HepG2 (cell line): Measurements from ENCODE around the gene DCLRE1C.

Experiments used
- CBFB ChIP-seq: sonication (generic); formaldehyde crosslinking; IDR thresholded peaks from 2 replicates; pipeline ENCODE4 v1.4.0; 2020; ENCODE audit warnings: missing genetic modification reagents
- CREB1 ChIP-seq, 2 experiments: fragments of 450-650 bp in 1 of 2; IDR thresholded peaks; 2 replicates each; pipeline ENCODE4 v1.6.1; 2016 to 2017; ENCODE audit warnings: control low read depth in 1 of 2, mild to moderate bottlenecking in 1 of 2, missing compliant biosample characterization in 1 of 2, missing genetic modification characterization in 1 of 2
- NFRKB ChIP-seq: fragments of 450-650 bp; IDR thresholded peaks from 2 replicates; pipeline ENCODE4 v1.6.1; 2017
- RAD21 ChIP-seq: fragments of 450-650 bp; formaldehyde crosslinking; IDR thresholded peaks from 2 replicates; pipeline ENCODE4 v1.5.0; 2020; ENCODE audit warnings: mild to moderate bottlenecking
- SIN3A ChIP-seq: IDR thresholded peaks from 2 replicates; pipeline ENCODE4 v1.6.1; 2011; ENCODE audit warnings: low read depth, mild to moderate bottlenecking, control low read depth, low read length, borderline replicate concordance
- TEF ChIP-seq: sonication (generic); formaldehyde crosslinking; IDR thresholded peaks from 2 replicates; pipeline ENCODE4 v1.5.0; 2020; ENCODE audit warnings: missing genetic modification reagents
- ZNF281 ChIP-seq: sonication (generic); formaldehyde crosslinking; IDR thresholded peaks from 2 replicates; pipeline ENCODE4 v1.4.0; 2020; ENCODE audit warnings: missing genetic modification reagents, borderline replicate concordance
- ZNF543 ChIP-seq: sonication (generic); formaldehyde crosslinking; IDR thresholded peaks from 2 replicates; pipeline ENCODE4 v1.4.0; 2020; ENCODE audit warnings: mild to moderate bottlenecking, missing genetic modification reagents
- ZNF749 ChIP-seq: sonication (generic); formaldehyde crosslinking; IDR thresholded peaks from 2 replicates; pipeline ENCODE4 v1.8.0; 2022; ENCODE audit warnings: mild to moderate bottlenecking, missing genetic modification reagents, moderate library complexity, borderline replicate concordance
- TF ChIP-seq, protein P1 (sequence below): sonication (generic); formaldehyde crosslinking; IDR thresholded peaks from 2 replicates; pipeline ENCODE4 v1.8.1; 2023; ENCODE audit warnings: missing genetic modification reagents, mild to moderate bottlenecking, borderline replicate concordance
- TF ChIP-seq, protein P2 (sequence below): sonication (generic); formaldehyde crosslinking; IDR thresholded peaks from 2 replicates; pipeline ENCODE4 v1.4.0; 2020; ENCODE audit warnings: mild to moderate bottlenecking, missing genetic modification reagents
- TF ChIP-seq, protein P3 (sequence below): IDR thresholded peaks from 2 replicates; pipeline ENCODE4 v1.6.1; 2012; ENCODE audit warnings: low read depth, low read length, improper control_type of control experiment

DNA sequence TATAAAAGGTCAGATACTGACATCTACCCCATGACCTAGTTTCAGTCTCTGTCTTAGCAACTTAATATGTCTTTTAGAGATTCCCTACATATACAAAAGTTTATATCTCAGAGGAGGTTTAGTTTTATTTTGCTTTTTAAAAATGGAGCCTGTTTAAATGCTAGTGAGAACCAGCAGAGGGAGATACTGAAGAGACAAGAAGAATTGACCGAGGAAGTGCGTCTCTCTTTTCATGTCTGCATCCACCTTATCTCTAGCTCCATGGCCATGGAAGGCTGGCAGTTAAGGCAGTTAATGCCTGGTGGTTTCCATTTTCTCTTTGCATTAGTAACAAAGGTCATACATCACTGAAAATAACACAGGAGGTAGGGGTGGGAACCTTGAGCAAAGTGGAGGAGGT, 64.6 kb downstream of the DCLRE1C start:
- TF ChIP-seq, protein P1, sequence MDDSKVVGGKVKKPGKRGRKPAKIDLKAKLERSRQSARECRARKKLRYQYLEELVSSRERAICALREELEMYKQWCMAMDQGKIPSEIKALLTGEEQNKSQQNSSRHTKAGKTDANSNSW (CRISPR knock-in tag): no peak
- TF ChIP-seq, protein P2, sequence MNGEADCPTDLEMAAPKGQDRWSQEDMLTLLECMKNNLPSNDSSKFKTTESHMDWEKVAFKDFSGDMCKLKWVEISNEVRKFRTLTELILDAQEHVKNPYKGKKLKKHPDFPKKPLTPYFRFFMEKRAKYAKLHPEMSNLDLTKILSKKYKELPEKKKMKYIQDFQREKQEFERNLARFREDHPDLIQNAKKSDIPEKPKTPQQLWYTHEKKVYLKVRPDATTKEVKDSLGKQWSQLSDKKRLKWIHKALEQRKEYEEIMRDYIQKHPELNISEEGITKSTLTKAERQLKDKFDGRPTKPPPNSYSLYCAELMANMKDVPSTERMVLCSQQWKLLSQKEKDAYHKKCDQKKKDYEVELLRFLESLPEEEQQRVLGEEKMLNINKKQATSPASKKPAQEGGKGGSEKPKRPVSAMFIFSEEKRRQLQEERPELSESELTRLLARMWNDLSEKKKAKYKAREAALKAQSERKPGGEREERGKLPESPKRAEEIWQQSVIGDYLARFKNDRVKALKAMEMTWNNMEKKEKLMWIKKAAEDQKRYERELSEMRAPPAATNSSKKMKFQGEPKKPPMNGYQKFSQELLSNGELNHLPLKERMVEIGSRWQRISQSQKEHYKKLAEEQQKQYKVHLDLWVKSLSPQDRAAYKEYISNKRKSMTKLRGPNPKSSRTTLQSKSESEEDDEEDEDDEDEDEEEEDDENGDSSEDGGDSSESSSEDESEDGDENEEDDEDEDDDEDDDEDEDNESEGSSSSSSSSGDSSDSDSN (CRISPR knock-in tag): no peak
- no peak for TF ChIP-seq ZNF281 (CRISPR knock-in tag)
- no peak for TF ChIP-seq SIN3A
- TF ChIP-seq CREB1 (IDR thresholded peaks at IDR 0.05): no peak
- TF ChIP-seq CREB1 (CRISPR knock-in tag; IDR thresholded peaks at IDR 0.05): no peak
- TF ChIP-seq NFRKB: no peak
- TF ChIP-seq, protein P3, sequence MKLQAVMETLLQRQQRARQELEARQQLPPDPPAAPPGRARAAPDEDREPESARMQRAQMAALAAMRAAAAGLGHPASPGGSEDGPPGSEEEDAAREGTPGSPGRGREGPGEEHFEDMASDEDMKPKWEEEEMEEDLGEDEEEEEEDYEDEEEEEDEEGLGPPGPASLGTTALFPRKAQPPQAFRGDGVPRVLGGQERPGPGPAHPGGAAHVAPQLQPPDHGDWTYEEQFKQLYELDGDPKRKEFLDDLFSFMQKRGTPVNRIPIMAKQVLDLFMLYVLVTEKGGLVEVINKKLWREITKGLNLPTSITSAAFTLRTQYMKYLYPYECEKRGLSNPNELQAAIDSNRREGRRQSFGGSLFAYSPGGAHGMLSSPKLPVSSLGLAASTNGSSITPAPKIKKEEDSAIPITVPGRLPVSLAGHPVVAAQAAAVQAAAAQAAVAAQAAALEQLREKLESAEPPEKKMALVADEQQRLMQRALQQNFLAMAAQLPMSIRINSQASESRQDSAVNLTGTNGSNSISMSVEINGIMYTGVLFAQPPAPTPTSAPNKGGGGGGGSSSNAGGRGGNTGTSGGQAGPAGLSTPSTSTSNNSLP: no peak
- no peak for TF ChIP-seq ZNF749 (CRISPR knock-in tag)
- no peak for TF ChIP-seq RAD21
- TF ChIP-seq CBFB (CRISPR knock-in tag): no peak
- TF ChIP-seq ZNF543: no peak
- TF ChIP-seq TEF: no peak
